GM21390 (cell line): ENCODE measurements around the gene ACSS2.

ENCODE experiments used
- ATAC-seq: cut with Tn5 transposase; IDR thresholded peaks from one replicate; pipeline ENCODE4 v1.9.1; 2021; ENCODE audit not compliant: unreplicated experiment

The ACSS2 gene

DNA sequence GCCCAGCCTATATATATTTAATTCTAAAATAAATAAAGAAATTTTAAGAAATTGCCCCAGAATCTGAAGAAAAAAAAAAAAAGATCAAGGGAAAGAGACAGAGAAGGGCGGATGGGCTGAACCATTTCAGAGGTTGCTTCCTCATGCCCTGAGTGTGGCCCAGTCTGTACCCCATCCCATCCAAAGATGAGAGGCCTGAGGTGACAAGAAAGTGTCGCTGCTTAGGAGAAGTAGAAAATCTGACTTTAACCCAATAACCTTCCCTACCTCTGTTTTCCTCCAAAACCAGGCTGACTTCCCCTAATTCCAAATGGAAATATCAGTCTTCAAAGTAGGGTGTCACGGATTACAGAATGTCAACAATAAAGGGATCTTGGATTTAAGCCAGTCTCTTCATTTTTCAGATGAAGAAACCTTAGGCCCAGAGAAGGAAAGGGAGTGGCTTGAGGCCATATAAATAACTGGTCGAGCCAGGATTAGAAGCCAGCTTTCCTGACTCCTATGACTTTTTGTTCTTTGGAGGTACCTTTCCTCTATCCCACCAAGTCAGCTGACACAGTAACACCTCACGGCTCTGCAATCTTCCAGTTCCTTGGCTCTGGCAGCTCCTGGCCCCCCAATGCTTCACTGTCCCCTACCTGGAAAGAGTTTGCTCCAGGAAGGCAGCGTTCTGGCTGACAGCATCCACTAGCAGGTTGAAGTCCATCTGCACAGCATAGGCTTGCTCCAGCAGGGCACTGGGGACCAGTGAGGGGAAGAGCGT, 69.1 kb downstream of the ACSS2 start:
- ATAC-seq = no peak

DNA sequence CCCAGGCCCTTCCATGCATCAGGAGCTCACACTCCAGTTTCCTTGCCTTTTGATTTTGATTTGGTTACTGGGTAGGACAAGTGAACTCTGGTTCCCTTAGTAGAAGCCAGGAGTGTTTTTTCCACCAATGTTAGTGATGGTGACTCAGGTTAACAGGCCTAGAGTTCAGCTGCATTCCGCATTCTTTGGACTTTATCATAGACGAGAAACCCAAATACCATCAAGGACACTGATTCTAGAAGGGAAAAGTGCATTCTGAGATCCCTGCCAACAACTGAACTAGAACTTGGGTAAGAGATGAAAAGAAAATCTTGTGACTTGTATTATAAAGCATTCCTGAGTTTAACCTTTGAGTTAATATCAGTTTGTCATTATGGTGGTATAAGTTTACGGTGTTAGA, 70.2 kb downstream of the ACSS2 start:
- ATAC-seq = no peak

GRCh38 chr20:34947336-34947735, 70.9 kb downstream of the ACSS2 start:
- ATAC-seq = no peak

- ATAC-seq = no peak
Observed at GRCh38 chr20:34948030-34948429, 71.6 kb downstream of the ACSS2 start.

DNA sequence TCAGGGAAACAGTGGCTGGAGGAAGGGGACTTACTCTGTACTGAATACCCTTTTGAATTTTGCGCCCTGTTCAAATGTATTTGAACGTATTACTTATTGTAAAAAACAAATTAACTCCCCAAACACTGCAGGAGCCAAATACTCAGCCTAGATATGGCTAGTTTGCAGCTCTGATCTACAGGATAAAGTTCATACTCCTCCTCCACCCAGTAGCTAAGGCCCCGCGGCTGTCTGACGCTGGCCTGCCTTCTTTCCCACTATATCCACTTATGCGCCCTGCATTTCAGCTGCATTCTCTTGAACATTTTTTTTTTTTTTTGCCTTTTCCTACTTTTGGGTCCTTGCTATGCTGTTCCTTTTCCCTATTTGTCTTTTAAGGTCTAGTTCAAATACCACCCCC, 72.7 kb downstream of the ACSS2 start:
- ATAC-seq = no peak

GRCh38 chr20:34951252-34951651, 74.8 kb downstream of the ACSS2 start:
- no peak for ATAC-seq

DNA sequence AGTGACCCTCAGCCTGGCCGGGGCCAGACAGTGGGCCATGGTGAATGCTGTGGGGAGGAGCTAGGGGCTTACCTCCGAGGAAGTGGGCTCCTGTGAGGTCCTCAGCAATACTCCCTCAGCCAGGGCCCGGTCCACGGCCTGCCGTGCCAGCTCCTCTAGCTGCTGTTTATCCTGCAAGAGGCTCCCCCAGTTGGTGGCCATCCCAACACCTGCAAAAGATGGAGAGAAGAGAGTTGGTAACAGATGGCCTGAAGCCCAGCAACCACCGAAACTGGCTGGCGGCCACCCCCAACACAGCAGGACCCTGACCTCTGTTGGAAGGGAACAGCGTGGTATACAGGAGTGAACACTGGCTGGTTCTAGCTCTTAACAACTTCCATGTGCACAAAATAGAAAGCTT, 75.2 kb downstream of the ACSS2 start:
- no peak for ATAC-seq

GRCh38 chr20:34952671-34953070, 76.3 kb downstream of the ACSS2 start:
- no peak for ATAC-seq

- no peak for ATAC-seq
Observed at GRCh38 chr20:34953960-34954359, 77.5 kb downstream of the ACSS2 start.

DNA sequence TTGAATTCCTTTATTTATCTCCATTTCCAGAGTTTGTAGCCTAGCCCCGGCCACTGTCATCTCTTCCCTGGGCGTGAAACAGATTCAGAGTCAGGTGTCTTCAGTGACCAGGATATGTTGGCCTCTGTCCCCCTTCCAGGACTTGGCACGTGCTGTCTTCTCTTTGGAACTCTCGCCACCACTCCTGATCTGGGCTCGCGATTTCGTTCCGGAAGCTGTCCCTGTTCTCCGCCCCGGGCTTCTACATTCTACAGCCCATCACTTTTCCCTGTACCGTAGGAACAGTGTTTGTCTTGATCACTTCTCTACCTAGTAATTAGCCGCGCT, 78.5 kb downstream of the ACSS2 start:
- no peak for ATAC-seq

GRCh38 chr20:34955231-34956040, 79.0 kb downstream of the ACSS2 start, which contains the start of the genes GSS and MYH7B:
Gene GSS, minus strand, starts transcription at chr20:34955806. Its CDS starts 3,954 bp downstream, at chr20:34951852.
Gene MYH7B, plus strand, starts transcription at chr20:34955868. Its CDS starts 22,138 bp downstream, at chr20:34978006.
- ATAC-seq = peak; percentile 84

- ATAC-seq = no peak
Observed at GRCh38 chr20:34956041-34956458, 79.6 kb downstream of the ACSS2 start.

- ATAC-seq = no peak
Observed at GRCh38 chr20:34956751-34957472, 80.5 kb downstream of the ACSS2 start.

- no peak for ATAC-seq
Observed at GRCh38 chr20:34964486-34964885, 88.1 kb downstream of the ACSS2 start.

DNA sequence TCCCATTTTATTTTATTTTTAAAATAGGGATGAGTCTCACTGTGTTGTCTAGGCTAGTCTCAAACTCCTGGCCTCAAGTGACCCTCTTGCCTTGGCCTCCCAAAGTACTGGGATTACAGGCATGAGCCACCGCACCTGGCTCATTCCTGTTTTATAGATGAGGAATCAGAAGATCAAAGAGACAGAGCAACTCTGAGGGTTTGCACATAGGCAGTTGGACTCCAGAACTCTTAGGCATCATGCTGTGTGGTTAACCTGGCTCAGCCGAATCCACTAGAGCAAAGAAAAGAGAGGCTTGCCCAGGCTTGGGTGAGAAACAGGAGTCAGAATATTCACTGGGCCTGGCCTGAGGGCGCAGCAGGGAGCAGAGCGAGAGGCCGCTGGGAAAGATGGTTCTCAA, 88.6 kb downstream of the ACSS2 start:
- ATAC-seq = no peak

DNA sequence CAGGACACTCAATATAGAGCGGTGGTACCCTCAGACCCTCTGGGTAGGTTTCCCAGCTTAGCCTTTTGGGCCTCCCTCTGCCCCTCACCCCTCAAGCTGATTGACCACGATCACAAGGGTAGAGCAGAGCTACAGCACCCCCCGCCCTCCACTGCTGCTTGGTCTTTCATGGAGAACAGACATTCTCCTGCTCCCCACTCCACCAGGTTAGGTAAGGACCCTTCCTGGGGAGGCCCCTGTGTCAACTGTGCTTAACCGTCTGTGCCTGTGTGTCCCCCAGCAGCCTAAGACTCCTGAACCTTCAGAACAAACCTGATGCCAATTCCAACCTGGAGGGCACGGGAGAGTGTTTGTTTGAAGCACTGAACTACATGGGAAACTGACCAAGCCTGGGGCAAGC, 91.0 kb downstream of the ACSS2 start:
- no peak for ATAC-seq

DNA sequence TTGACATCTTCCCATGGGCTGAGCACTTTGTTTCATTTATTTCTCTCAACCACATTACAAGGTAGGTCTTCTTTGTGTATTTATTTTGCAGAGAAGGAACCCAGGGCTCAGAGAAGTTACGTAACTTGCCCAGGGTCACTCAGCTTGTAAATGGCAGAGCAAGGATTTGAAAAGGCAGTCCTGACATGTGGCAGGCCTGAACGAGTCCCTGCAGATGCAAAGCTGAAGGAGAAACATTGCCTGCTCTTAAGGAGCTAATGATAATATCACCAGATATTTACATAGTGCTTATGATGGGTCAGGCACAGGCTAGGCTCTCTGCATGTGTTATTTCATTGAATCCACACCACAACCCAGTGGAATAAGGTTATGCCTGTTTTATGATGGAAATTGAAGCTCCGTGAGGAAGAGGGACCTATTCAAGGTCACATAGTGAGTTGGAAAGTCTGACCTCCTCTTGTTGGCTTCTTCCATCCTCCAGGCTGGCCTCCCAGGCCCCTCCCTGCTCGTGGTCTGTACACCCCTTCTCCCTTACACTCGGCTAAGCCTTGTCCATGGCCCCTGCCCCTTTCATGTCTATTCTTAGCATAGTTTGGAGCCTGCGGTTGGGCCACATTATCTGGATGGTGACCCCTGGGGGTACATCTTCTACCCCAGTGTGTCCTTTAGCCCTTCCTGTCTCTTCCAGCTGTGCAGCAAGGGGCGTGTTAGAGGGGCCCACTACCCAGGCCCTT, 91.8 kb downstream of the ACSS2 start:
- no peak for ATAC-seq

DNA sequence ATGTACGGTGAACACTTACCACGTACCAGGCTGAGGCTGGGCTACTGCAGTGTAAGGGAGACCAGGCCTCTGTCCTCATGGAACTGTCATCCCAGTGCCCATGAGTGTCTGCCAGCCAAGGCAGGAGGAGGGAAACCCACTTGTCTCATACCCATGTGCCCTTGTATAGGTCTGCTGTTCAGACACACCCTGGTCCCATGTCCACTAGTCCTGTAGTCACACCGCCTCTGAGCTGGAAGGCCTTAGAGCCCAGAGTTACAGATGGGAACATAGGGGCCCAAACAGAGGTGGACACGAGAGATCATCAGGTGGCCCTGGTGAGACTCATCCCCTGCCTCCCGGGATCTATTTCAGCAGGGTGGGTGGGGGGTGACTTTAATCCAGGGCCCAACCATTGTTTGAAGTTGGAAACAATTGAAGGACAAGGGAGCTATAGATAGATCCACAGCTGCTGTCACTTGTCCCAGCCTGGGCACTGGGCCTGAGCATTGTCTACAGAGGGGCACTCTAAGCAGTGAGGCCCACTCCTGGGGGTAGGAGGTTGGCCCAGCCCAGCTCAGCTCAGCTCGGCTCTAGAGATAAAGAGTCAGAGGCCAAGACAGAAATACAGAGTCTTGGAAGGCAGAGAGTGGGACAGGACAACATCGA, 93.9 kb downstream of the ACSS2 start:
- ATAC-seq = no peak

GRCh38 chr20:34970846-34971560, 94.6 kb downstream of the ACSS2 start:
- no peak for ATAC-seq
